CD4-positive, alpha-beta T cell treated with Interleukin-6 for 4 hours (primary cell): ENCODE results near the gene HSPBP1.
A peak's percentile ranks its signal among the peaks of the same experiment; 100 is the strongest.

Experiments used
- DNase-seq: peaks from one replicate; pipeline ENCODE4 v3.0.0-alpha.2; 2020; ENCODE audit warnings: mixed read lengths

Gene HSPBP1

GRCh38 chr19:55304279-55304978 lies 24.5 kb upstream of the HSPBP1 start:
- DNase-seq = peak; percentile 9

- no peak for DNase-seq
These were observed 23.6 kb upstream of the HSPBP1 start for GRCh38 chr19:55303477-55303876.

- no peak for DNase-seq
These were observed 22.4 kb upstream of the HSPBP1 start for GRCh38 chr19:55302318-55302703.

- DNase-seq = peak; percentile 96
These were observed 21.8 kb upstream of the HSPBP1 start for GRCh38 chr19:55301459-55302317.

GRCh38 chr19:55300886-55301458 lies 21.1 kb upstream of the HSPBP1 start:
- no peak for DNase-seq

- DNase-seq = no peak
These were observed 20.1 kb upstream of the HSPBP1 start for GRCh38 chr19:55299991-55300390.

GRCh38 chr19:55297267-55297666 lies 17.4 kb upstream of the HSPBP1 start:
- DNase-seq = no peak

- no peak for DNase-seq
These were observed 9.3 kb upstream of the HSPBP1 start for GRCh38 chr19:55289117-55289796.

- DNase-seq = no peak
These were observed 7.6 kb upstream of the HSPBP1 start for GRCh38 chr19:55287361-55288079.

- no peak for DNase-seq
These were observed 5.5 kb upstream of the HSPBP1 start for GRCh38 chr19:55285229-55285890.

GRCh38 chr19:55284405-55285058 lies 4.6 kb upstream of the HSPBP1 start:
- DNase-seq = no peak

- peak; percentile 65 for DNase-seq
These were observed 3.9 kb upstream of the HSPBP1 start, which contains the start of gene BRSK1 for GRCh38 chr19:55283548-55284377. TSS of gene BRSK1 (plus strand) at chr19:55283997. CDS start at chr19:55284443, 446 bp downstream.

- no peak for DNase-seq
These were observed 570 bp downstream of the HSPBP1 start for GRCh38 chr19:55279340-55279739.

GRCh38 chr19:55278391-55279135 lies 1.3 kb downstream of the HSPBP1 start:
- DNase-seq = no peak

- no peak for DNase-seq
These were observed 2.4 kb downstream of the HSPBP1 start for GRCh38 chr19:55277494-55277893.

- DNase-seq = no peak
These were observed 3.0 kb downstream of the HSPBP1 start for GRCh38 chr19:55276720-55277430.

GRCh38 chr19:55275851-55276719 lies 3.8 kb downstream of the HSPBP1 start:
- no peak for DNase-seq
